Breast epithelium (tissue), 3 donors: ENCODE data around the gene ATAD3A.

ENCODE experiments used
- POLR2AphosphoS5 ChIP-seq, 3 donors: sonication (generic); formaldehyde crosslinking; IDR thresholded peaks; one replicate each; pipeline ENCODE4 v1.6.1; 2017; ENCODE audit warnings: antibody characterized with exemption in 3 of 3
- TF ChIP-seq, protein P1 (sequence below), 3 donors: fragments of 450-650 bp; IDR thresholded peaks; one replicate each; pipeline ENCODE4 v1.5.1; 2016 to 2017; ENCODE audit warnings: antibody characterized with exemption in 3 of 3, mild to moderate bottlenecking in 3 of 3, moderate library complexity in 3 of 3

DNA sequence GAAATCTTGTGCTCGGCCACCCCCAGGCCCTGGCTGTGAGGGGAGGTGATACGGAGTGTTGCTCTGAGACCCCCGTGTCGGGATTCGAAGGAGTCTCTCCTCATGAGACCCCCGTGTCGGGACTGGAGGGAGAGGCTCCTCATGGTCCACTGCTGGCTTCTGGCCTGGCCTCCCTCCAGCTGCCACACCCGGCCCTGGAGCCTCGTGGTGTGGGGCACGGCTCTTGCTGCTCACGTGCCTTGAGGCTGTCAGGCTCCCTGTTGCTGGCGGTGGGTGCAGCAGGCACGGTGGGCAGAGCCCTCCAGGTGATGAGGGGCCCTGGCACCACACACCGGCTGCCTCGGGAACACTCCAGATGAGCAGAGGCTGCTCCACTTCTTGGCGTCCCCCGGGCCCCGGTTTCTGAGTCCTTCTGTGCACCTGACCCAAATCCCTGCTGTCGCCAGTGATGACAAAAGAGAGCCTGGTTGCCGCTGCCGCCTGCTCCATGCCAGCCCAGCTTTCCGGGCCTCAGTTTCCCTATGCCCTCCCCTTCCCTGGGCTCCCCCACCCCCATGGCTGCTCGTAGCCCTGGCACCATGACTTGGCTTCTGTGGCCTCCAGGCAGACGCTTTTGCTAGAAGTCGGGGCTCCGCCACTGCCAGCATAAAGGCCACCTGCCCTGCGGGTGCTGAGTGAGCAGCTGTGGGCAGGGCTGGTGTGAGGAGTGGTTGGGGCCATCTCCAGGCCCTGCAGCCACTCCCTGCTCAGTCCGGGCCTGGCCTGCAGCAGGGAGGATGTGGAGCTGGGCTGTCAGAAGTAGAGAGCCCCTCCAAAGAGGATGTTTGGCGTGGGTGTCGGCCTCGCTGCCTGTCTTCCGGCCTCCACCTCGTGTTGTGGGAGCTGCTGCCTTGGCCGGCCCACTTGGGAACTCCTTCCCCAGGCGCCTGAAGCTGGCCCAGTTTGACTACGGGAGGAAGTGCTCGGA lies 16.6 kb downstream of the ATAD3A start:
- TF ChIP-seq, protein P1, sequence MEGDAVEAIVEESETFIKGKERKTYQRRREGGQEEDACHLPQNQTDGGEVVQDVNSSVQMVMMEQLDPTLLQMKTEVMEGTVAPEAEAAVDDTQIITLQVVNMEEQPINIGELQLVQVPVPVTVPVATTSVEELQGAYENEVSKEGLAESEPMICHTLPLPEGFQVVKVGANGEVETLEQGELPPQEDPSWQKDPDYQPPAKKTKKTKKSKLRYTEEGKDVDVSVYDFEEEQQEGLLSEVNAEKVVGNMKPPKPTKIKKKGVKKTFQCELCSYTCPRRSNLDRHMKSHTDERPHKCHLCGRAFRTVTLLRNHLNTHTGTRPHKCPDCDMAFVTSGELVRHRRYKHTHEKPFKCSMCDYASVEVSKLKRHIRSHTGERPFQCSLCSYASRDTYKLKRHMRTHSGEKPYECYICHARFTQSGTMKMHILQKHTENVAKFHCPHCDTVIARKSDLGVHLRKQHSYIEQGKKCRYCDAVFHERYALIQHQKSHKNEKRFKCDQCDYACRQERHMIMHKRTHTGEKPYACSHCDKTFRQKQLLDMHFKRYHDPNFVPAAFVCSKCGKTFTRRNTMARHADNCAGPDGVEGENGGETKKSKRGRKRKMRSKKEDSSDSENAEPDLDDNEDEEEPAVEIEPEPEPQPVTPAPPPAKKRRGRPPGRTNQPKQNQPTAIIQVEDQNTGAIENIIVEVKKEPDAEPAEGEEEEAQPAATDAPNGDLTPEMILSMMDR (IDR thresholded peaks at IDR 0.05): no peak
- no peak for TF ChIP-seq POLR2AphosphoS5 (IDR thresholded peaks at IDR 0.05)
